Loucy (cell line): Measurements from ENCODE around the gene CXCR6.

Experiments used
- EZH2phosphoT487 ChIP-seq: fragments of 200-600 bp; IDR thresholded peaks from 2 replicates; pipeline ENCODE4 v1.6.1; 2018; ENCODE audit warnings: antibody characterized with exemption, mild to moderate bottlenecking, moderate library complexity, borderline replicate concordance
- TF ChIP-seq, protein P1 (sequence below): fragments of 200-600 bp; sonication (generic); conservative IDR thresholded peaks from 2 replicates; pipeline ENCODE4 v1.5.1; 2014; ENCODE audit warnings: mild to moderate bottlenecking, antibody characterized with exemption, low read length

DNA sequence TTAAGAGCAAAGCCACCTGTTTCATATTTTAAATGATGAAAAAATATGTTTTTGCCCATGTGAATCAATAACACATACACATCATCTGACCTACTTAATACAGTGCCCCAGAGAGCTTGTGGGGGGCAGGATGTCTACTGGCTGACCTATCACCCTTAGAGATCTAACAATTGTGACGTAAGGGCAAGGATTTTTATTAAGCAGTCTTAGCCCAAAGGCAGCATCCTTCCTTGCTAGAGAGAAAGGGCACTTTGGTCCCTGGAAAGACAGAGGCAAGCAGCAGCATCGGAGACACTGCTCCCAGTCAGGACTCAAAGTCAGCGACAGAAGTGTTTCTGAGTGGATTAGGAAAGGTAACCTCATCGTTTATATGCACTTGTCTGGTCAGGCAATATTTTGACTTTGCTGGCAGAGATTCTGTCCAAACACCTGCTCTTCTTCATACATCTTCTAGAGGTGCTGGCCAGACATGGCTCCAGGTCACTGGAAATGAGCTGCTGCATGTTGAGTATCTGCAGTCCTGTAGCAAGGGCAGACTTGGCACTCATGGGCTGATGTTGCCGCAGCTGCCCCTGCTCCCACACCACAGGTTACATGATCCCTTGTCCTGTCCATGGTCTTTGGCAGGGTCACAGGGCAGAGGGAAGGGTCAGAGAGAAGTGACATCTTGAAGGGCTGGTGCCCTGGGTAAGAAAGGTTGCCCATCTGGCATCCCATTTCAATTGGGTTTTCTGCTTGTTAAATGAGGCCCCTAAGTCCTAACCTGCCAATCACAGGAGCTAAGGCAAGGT lies 1.8 kb downstream of the CXCR6 start:
- TF ChIP-seq, protein P1, sequence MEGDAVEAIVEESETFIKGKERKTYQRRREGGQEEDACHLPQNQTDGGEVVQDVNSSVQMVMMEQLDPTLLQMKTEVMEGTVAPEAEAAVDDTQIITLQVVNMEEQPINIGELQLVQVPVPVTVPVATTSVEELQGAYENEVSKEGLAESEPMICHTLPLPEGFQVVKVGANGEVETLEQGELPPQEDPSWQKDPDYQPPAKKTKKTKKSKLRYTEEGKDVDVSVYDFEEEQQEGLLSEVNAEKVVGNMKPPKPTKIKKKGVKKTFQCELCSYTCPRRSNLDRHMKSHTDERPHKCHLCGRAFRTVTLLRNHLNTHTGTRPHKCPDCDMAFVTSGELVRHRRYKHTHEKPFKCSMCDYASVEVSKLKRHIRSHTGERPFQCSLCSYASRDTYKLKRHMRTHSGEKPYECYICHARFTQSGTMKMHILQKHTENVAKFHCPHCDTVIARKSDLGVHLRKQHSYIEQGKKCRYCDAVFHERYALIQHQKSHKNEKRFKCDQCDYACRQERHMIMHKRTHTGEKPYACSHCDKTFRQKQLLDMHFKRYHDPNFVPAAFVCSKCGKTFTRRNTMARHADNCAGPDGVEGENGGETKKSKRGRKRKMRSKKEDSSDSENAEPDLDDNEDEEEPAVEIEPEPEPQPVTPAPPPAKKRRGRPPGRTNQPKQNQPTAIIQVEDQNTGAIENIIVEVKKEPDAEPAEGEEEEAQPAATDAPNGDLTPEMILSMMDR = no peak
- no peak for TF ChIP-seq EZH2phosphoT487
